ENCODE measurements around the gene CHST8. TPM values are rescaled to one million over a fixed set of nuclear protein-coding genes. Genes with fewer than 3 reads are reported as not detected.
A peak's percentile ranks its signal among the peaks of the same experiment; 100 is the strongest.

The CHST8 gene
- total RNA-seq, 1 donor from 2014 or later: 0.35 TPM

GRCh38 chr19:33631609-33631973 is 9.8 kb downstream of the CHST8 start:
- Mint-ChIP-seq H3K36me3 (ENCODE audit: unreplicated experiment) (no peaks in the 10 kb centered on the region), H3K4me1 (ENCODE audit: unreplicated experiment) (no peaks in the 10 kb centered on the region), H3K27ac (ENCODE audit: unreplicated experiment) (no peak overlapping the region), H3K27me3 (ENCODE audit: unreplicated experiment) (peaks cover 5% of the 10 kb centered on the region), H3K9me3 (ENCODE audit: unreplicated experiment) (no peaks in the 10 kb centered on the region), H3K4me3 (ENCODE audit: unreplicated experiment) (no peak overlapping the region)
- TF ChIP-seq, protein P1, sequence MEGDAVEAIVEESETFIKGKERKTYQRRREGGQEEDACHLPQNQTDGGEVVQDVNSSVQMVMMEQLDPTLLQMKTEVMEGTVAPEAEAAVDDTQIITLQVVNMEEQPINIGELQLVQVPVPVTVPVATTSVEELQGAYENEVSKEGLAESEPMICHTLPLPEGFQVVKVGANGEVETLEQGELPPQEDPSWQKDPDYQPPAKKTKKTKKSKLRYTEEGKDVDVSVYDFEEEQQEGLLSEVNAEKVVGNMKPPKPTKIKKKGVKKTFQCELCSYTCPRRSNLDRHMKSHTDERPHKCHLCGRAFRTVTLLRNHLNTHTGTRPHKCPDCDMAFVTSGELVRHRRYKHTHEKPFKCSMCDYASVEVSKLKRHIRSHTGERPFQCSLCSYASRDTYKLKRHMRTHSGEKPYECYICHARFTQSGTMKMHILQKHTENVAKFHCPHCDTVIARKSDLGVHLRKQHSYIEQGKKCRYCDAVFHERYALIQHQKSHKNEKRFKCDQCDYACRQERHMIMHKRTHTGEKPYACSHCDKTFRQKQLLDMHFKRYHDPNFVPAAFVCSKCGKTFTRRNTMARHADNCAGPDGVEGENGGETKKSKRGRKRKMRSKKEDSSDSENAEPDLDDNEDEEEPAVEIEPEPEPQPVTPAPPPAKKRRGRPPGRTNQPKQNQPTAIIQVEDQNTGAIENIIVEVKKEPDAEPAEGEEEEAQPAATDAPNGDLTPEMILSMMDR (IDR thresholded peaks at IDR 0.05): no peak
- DNase-seq (ENCODE audit: extremely low spot score, unreplicated experiment): peak; percentile 51

- H3K9me3 Mint-ChIP-seq (ENCODE audit: unreplicated experiment): no peaks in the 10 kb centered on the region
- H3K27ac Mint-ChIP-seq (ENCODE audit: unreplicated experiment): no peak overlapping the region
- H3K4me3 Mint-ChIP-seq (ENCODE audit: unreplicated experiment): no peak overlapping the region
- TF ChIP-seq, protein P1 (IDR thresholded peaks at IDR 0.05): no peak
- H3K4me1 Mint-ChIP-seq (ENCODE audit: unreplicated experiment): no peaks in the 10 kb centered on the region
- H3K36me3 Mint-ChIP-seq (ENCODE audit: unreplicated experiment): no peaks in the 10 kb centered on the region
- peak; percentile 65 for DNase-seq (ENCODE audit: extremely low spot score, unreplicated experiment)
- H3K27me3 Mint-ChIP-seq (ENCODE audit: unreplicated experiment): no peaks in the 10 kb centered on the region
Observed at GRCh38 chr19:33634361-33635091, 12.8 kb downstream of the CHST8 start.

- H3K9me3 Mint-ChIP-seq (ENCODE audit: unreplicated experiment): no peaks in the 10 kb centered on the region
- TF ChIP-seq, protein P1 (IDR thresholded peaks at IDR 0.05): no peak
- no peaks in the 10 kb centered on the region for H3K27me3 Mint-ChIP-seq (ENCODE audit: unreplicated experiment)
- H3K4me3 Mint-ChIP-seq (ENCODE audit: unreplicated experiment): no peak overlapping the region
- no peak overlapping the region for H3K27ac Mint-ChIP-seq (ENCODE audit: unreplicated experiment)
- no peak for DNase-seq (ENCODE audit: extremely low spot score, unreplicated experiment)
- H3K36me3 Mint-ChIP-seq (ENCODE audit: unreplicated experiment): no peaks in the 10 kb centered on the region
- no peaks in the 10 kb centered on the region for H3K4me1 Mint-ChIP-seq (ENCODE audit: unreplicated experiment)
Observed at GRCh38 chr19:33638167-33639034, 16.6 kb downstream of the CHST8 start.

DNA sequence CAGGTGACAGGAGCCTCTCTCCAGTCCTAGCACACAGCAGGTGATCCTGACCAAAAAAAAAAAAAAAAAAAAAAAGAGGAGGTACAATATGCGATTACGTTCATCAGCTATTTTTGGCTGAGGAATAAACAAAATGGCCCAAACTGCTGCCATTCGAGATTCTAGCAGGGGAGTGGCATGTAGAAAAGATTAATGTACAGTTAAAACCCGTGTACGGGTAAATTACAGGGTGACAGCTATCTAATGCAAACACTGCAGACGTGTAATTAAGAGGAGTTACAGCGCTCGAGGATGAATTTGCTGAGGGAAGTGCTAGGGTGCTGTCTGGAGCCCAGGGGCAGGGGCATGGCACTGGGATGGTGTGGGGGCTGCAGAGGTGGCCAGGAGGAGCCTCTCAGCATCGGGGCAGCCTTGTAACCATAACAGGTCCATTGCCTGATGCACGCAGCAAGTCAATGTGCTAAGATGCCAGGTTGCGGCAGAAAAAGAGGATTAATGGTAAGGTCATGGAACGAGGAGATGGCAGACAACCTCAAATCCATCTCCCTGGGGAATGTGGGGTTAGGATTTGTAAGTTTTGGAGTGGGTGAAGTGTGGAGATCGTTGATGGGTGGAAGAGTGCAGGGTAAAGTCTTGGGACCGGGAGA is 17.4 kb downstream of the CHST8 start:
- no peaks in the 10 kb centered on the region for H3K9me3 Mint-ChIP-seq (ENCODE audit: unreplicated experiment)
- DNase-seq (ENCODE audit: extremely low spot score, unreplicated experiment): no peak
- no peaks in the 10 kb centered on the region for H3K36me3 Mint-ChIP-seq (ENCODE audit: unreplicated experiment)
- TF ChIP-seq, protein P1 (IDR thresholded peaks at IDR 0.05): no peak
- H3K27ac Mint-ChIP-seq (ENCODE audit: unreplicated experiment): no peak overlapping the region
- H3K4me1 Mint-ChIP-seq (ENCODE audit: unreplicated experiment): no peaks in the 10 kb centered on the region
- no peak overlapping the region for H3K4me3 Mint-ChIP-seq (ENCODE audit: unreplicated experiment)
- H3K27me3 Mint-ChIP-seq (ENCODE audit: unreplicated experiment): no peaks in the 10 kb centered on the region

DNA sequence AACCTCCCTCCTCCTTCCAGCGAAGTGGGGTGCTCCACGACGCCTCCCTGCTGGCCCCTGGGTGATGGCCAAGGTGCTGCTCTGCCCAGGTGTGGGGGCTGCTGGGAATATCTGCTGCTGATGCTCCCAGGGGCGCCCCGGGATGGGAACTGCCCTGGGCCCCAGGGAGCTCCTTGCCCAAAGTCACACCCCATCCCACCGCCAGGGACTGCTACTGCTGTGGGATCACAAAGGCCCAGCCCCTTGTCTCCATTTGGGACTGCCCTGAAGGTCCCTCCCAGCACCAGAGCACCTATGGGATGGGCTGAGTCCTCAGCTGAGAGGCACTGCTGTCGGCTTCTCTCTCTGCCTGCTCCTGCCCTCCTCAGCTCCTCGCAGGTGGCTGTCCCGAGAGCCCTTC is 19.0 kb downstream of the CHST8 start:
- H3K27me3 Mint-ChIP-seq (ENCODE audit: unreplicated experiment): no peaks in the 10 kb centered on the region
- no peaks in the 10 kb centered on the region for H3K9me3 Mint-ChIP-seq (ENCODE audit: unreplicated experiment)
- DNase-seq (ENCODE audit: extremely low spot score, unreplicated experiment): no peak
- no peak overlapping the region for H3K4me3 Mint-ChIP-seq (ENCODE audit: unreplicated experiment)
- TF ChIP-seq, protein P1 (IDR thresholded peaks at IDR 0.05): no peak
- no peaks in the 10 kb centered on the region for H3K36me3 Mint-ChIP-seq (ENCODE audit: unreplicated experiment)
- H3K27ac Mint-ChIP-seq (ENCODE audit: unreplicated experiment): no peak overlapping the region
- no peaks in the 10 kb centered on the region for H3K4me1 Mint-ChIP-seq (ENCODE audit: unreplicated experiment)
